A549 treated with AZD2906 at 1 μM for 4 hours (cell line): ENCODE measurements around the gene VEGFD. TPM values are rescaled to one million over a fixed set of nuclear protein-coding genes. Genes with fewer than 3 reads are reported as not detected.

Source experiments
- total RNA-seq: library from RNA; stranded (reverse); fragments of 200-300 nt; extraction: Qiagen RNA extraction; gene quantifications from 5 replicates; pipeline ENCODE4 v1.2.3, GENCODE V29; 2022

The VEGFD gene, protein sequence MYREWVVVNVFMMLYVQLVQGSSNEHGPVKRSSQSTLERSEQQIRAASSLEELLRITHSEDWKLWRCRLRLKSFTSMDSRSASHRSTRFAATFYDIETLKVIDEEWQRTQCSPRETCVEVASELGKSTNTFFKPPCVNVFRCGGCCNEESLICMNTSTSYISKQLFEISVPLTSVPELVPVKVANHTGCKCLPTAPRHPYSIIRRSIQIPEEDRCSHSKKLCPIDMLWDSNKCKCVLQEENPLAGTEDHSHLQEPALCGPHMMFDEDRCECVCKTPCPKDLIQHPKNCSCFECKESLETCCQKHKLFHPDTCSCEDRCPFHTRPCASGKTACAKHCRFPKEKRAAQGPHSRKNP
- 0.09 to 0.77 TPM (median 0.24 TPM) in 5 replicates for total RNA-seq

GRCh38 chrX:15384304-15384703, at the start of gene VEGFD:
VEGFD (minus strand) TSS chrX:15384413; CDS start chrX:15383946, 467 bp downstream.

DNA sequence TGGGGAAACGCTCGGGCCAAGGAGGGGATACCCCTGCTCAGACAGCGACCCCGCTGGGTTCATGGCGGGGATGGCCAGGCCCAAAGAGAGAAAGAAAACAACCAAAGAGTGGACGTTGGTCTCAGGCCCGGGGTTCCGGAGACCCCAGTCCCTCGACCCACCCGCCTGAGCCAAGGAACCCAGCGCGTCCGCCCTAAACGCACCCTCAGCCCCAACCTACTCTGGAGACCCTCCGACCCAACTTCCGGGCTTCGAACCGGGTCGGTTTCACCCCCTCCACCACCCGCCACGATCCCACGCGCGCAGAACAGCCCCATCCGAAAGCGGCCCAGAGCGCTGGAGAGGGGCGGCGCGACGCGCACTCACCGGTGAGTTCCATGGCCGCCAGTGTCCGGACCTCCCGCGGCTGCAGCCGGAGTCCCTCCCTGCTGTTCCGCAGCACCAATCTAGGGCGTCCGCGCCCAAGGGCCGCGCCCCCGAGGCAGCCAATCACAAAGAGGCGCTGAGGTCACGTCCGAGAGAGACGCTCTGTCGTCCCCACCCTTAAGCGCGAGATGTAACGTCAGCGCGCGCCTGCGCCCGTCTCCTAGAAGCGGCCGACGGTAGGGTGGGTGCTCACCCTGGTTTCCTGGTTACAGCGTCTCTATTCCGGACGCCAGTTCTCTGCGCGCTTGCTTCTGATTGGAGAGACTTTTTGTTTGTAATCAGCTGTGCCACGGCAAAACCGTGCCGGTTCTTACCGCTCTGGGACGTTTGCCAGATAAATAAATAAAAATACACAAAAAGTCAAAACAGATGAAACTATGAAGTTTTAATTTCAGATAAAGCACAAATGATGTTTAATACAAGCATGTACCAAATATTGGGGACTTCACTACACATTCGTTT, 48.8 kb downstream of the VEGFD start, which contains the start of gene PIGA:
Gene PIGA (minus strand): TSS at position 389 of the 888 bp plus-strand sequence. CDS start 3,593 bp downstream, outside the sequence.

DNA sequence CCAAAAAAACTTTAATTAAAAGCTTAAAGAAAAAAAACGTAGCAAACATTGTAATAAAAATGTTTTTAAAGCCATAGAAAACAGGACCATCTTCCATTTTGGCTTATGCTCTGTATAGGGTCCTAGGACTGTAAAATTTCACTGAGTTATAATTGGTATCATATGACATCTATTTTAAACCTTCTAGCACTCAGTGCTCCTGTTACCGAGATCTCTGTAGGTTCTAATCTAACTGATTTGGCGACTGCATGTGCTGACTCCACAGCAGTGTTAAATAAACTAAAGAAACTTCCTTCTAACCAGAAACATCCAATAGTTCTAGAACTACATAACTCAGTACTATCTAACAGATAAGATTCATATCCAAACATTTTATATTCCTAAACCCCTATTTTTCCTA, 68.7 kb downstream of the VEGFD start, which contains the start of gene ASB11:
Gene ASB11 (minus strand): TSS at position 132 of the 400 bp plus-strand sequence. CDS start 35 bp downstream, at position 97.

Other genes with a start within 250 kb of the VEGFD start
- 20.2 to 26.5 TPM (median 21.5 TPM) in 5 replicates for gene ASB9, start 114.3 kb downstream of the VEGFD start, total RNA-seq
- gene ASB11, start 68.8 kb downstream of the VEGFD start, total RNA-seq = not detected in 5 replicates
- 8.0 to 12.0 TPM (median 8.7 TPM) in 5 replicates for gene PIGA, start 48.9 kb downstream of the VEGFD start, total RNA-seq
- gene PIR, start 108.9 kb upstream of the VEGFD start, total RNA-seq = 46.0 to 53.7 TPM (median 50.8 TPM) in 5 replicates
- not detected in 5 replicates for gene BMX, start 116.4 kb upstream of the VEGFD start, total RNA-seq
- not detected in 5 replicates for gene ACE2, start 216.5 kb upstream of the VEGFD start, total RNA-seq